SU-DHL-6 (cell line): ENCODE measurements around the gene CCDC152.

Source experiments
- EZH2phosphoT487 ChIP-seq: fragments of 200-600 bp; sonication (generic), shearing (Covaris generic); conservative IDR thresholded peaks from 2 replicates; pipeline ENCODE4 v1.6.1; 2018; ENCODE audit warnings: mild to moderate bottlenecking, antibody characterized with exemption, low read length, moderate library complexity, mixed read lengths
- TF ChIP-seq, protein P1 (sequence below): fragments of 200-600 bp; sonication (generic); IDR thresholded peaks from one replicate; pipeline ENCODE4 v1.5.1; 2017; ENCODE audit warnings: antibody characterized with exemption, mild to moderate bottlenecking, low read length, moderate library complexity; ENCODE audit not compliant: insufficient read depth, poor library complexity, severe bottlenecking

DNA sequence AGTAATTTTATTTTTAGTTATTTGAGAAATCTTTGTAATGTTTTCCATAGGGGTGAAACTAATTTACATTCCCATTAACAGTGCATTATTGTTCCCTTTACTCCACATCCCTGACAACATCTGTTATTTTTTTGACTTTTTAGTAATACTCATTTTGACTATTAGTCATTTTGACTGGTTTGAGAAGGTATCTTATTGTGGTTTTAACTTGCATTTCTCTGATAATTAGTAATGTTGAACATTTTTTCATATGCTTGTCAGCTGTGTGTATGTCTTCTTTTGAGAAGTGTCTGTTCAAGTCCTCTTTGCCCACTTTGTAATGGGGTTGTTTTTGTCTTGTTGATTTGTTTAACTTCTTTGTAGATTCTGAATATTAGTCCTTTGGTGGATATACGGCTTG is 27.5 kb downstream of the CCDC152 start:
- TF ChIP-seq, protein P1, sequence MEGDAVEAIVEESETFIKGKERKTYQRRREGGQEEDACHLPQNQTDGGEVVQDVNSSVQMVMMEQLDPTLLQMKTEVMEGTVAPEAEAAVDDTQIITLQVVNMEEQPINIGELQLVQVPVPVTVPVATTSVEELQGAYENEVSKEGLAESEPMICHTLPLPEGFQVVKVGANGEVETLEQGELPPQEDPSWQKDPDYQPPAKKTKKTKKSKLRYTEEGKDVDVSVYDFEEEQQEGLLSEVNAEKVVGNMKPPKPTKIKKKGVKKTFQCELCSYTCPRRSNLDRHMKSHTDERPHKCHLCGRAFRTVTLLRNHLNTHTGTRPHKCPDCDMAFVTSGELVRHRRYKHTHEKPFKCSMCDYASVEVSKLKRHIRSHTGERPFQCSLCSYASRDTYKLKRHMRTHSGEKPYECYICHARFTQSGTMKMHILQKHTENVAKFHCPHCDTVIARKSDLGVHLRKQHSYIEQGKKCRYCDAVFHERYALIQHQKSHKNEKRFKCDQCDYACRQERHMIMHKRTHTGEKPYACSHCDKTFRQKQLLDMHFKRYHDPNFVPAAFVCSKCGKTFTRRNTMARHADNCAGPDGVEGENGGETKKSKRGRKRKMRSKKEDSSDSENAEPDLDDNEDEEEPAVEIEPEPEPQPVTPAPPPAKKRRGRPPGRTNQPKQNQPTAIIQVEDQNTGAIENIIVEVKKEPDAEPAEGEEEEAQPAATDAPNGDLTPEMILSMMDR: no peak
- TF ChIP-seq EZH2phosphoT487: no peak
